ENCODE measurements around the gene DNMT3B. TPM values are rescaled to one million over a fixed set of nuclear protein-coding genes. Genes with fewer than 3 reads are reported as not detected.
A peak's percentile ranks its signal among the peaks of the same experiment; 100 is the strongest.

DNMT3B gene
- total RNA-seq, 1 experiment from 2014 or later: 585 TPM

GRCh38 chr20:32811886-32812285 is 49.7 kb downstream of the DNMT3B start:
- Histone ChIP-seq H3K36me3 (replicated peaks; ENCODE audit: control insufficient read depth, insufficient read depth, low read length) (peaks cover 28% of the 10 kb centered on the region), H3K27me3 (ENCODE audit: control insufficient read depth, insufficient read depth, low read length) (no peaks in the 10 kb centered on the region), H3K4me3 (ENCODE audit: insufficient read depth, low read depth, low read length) (no peak overlapping the region)
- DNase-seq: no peak

GRCh38 chr20:32819992-32820697 is 58.0 kb downstream of the DNMT3B start:
- DNase-seq: peak; percentile 96
- Histone ChIP-seq H3K27me3 (ENCODE audit: control insufficient read depth, insufficient read depth, low read length) (no peaks in the 10 kb centered on the region), H3K4me3 (ENCODE audit: insufficient read depth, low read depth, low read length) (peak overlapping the region; percentile 82), H3K36me3 (replicated peaks; ENCODE audit: control insufficient read depth, insufficient read depth, low read length) (no peaks in the 10 kb centered on the region)

- H3K27me3 ChIP-seq (ENCODE audit: control insufficient read depth, insufficient read depth, low read length): no peaks in the 10 kb centered on the region
- no peak for DNase-seq
- H3K4me3 ChIP-seq (ENCODE audit: insufficient read depth, low read depth, low read length): peak overlapping the region; percentile 82
- peaks cover 2% of the 10 kb centered on the region for H3K36me3 ChIP-seq (replicated peaks; ENCODE audit: control insufficient read depth, insufficient read depth, low read length)
These were observed 58.7 kb downstream of the DNMT3B start for GRCh38 chr20:32820698-32821377.

- Histone ChIP-seq H3K36me3 (replicated peaks; ENCODE audit: control insufficient read depth, insufficient read depth, low read length) (peaks cover 5% of the 10 kb centered on the region), H3K27me3 (ENCODE audit: control insufficient read depth, insufficient read depth, low read length) (no peaks in the 10 kb centered on the region), H3K4me3 (ENCODE audit: insufficient read depth, low read depth, low read length) (no peak overlapping the region)
- DNase-seq: no peak
These were observed 60.0 kb downstream of the DNMT3B start for GRCh38 chr20:32822225-32822624.

- H3K4me3 ChIP-seq (ENCODE audit: insufficient read depth, low read depth, low read length): no peak overlapping the region
- DNase-seq: peak; percentile 32
- no peaks in the 10 kb centered on the region for H3K27me3 ChIP-seq (ENCODE audit: control insufficient read depth, insufficient read depth, low read length)
- H3K36me3 ChIP-seq (replicated peaks; ENCODE audit: control insufficient read depth, insufficient read depth, low read length): peaks cover 6% of the 10 kb centered on the region
These were observed 60.9 kb downstream of the DNMT3B start for GRCh38 chr20:32823078-32823477.

GRCh38 chr20:32823737-32824588 is 61.8 kb downstream of the DNMT3B start:
- Histone ChIP-seq H3K27me3 (ENCODE audit: control insufficient read depth, insufficient read depth, low read length) (no peaks in the 10 kb centered on the region), H3K4me3 (ENCODE audit: insufficient read depth, low read depth, low read length) (no peak overlapping the region), H3K36me3 (replicated peaks; ENCODE audit: control insufficient read depth, insufficient read depth, low read length) (peaks cover 9% of the 10 kb centered on the region)
- DNase-seq: no peak

GRCh38 chr20:32828029-32828680 is 66.0 kb downstream of the DNMT3B start:
- no peak for DNase-seq
- no peaks in the 10 kb centered on the region for H3K27me3 ChIP-seq (ENCODE audit: control insufficient read depth, insufficient read depth, low read length)
- peaks cover 17% of the 10 kb centered on the region for H3K36me3 ChIP-seq (replicated peaks; ENCODE audit: control insufficient read depth, insufficient read depth, low read length)
- no peak overlapping the region for H3K4me3 ChIP-seq (ENCODE audit: insufficient read depth, low read depth, low read length)

GRCh38 chr20:32829311-32830005 is 67.3 kb downstream of the DNMT3B start:
- no peaks in the 10 kb centered on the region for H3K27me3 ChIP-seq (ENCODE audit: control insufficient read depth, insufficient read depth, low read length)
- H3K4me3 ChIP-seq (ENCODE audit: insufficient read depth, low read depth, low read length): no peak overlapping the region
- H3K36me3 ChIP-seq (replicated peaks; ENCODE audit: control insufficient read depth, insufficient read depth, low read length): peaks cover 22% of the 10 kb centered on the region
- DNase-seq: no peak

GRCh38 chr20:32830437-32830836 is 68.3 kb downstream of the DNMT3B start:
- Histone ChIP-seq H3K4me3 (ENCODE audit: insufficient read depth, low read depth, low read length) (no peak overlapping the region), H3K27me3 (ENCODE audit: control insufficient read depth, insufficient read depth, low read length) (no peaks in the 10 kb centered on the region), H3K36me3 (replicated peaks; ENCODE audit: control insufficient read depth, insufficient read depth, low read length) (peaks cover 24% of the 10 kb centered on the region)
- no peak for DNase-seq

- Histone ChIP-seq H3K4me3 (ENCODE audit: insufficient read depth, low read depth, low read length) (no peak overlapping the region), H3K27me3 (ENCODE audit: control insufficient read depth, insufficient read depth, low read length) (no peaks in the 10 kb centered on the region), H3K36me3 (replicated peaks; ENCODE audit: control insufficient read depth, insufficient read depth, low read length) (peaks cover 29% of the 10 kb centered on the region)
- DNase-seq: no peak
These were observed 69.8 kb downstream of the DNMT3B start for GRCh38 chr20:32831982-32832381.

GRCh38 chr20:32832664-32833063 is 70.5 kb downstream of the DNMT3B start:
- Histone ChIP-seq H3K36me3 (replicated peaks; ENCODE audit: control insufficient read depth, insufficient read depth, low read length) (peaks cover 33% of the 10 kb centered on the region), H3K4me3 (ENCODE audit: insufficient read depth, low read depth, low read length) (no peak overlapping the region)

GRCh38 chr20:32834972-32835371 is 72.8 kb downstream of the DNMT3B start:
- Histone ChIP-seq H3K4me3 (ENCODE audit: insufficient read depth, low read depth, low read length) (no peak overlapping the region), H3K36me3 (replicated peaks; ENCODE audit: control insufficient read depth, insufficient read depth, low read length) (peaks cover 43% of the 10 kb centered on the region)
- no peak for DNase-seq

More at GRCh38 chr20:32832664-32833063, 70.5 kb downstream of the DNMT3B start:
- H3K27me3 ChIP-seq (ENCODE audit: control insufficient read depth, insufficient read depth, low read length): no peaks in the 10 kb centered on the region
- DNase-seq: no peak

GRCh38 chr20:32837157-32837556 is 75.0 kb downstream of the DNMT3B start:
- Histone ChIP-seq H3K27me3 (ENCODE audit: control insufficient read depth, insufficient read depth, low read length) (no peaks in the 10 kb centered on the region), H3K36me3 (replicated peaks; ENCODE audit: control insufficient read depth, insufficient read depth, low read length) (peaks cover 50% of the 10 kb centered on the region), H3K4me3 (ENCODE audit: insufficient read depth, low read depth, low read length) (no peak overlapping the region)
- no peak for DNase-seq

More at GRCh38 chr20:32834972-32835371, 72.8 kb downstream of the DNMT3B start:
- H3K27me3 ChIP-seq (ENCODE audit: control insufficient read depth, insufficient read depth, low read length): no peaks in the 10 kb centered on the region

Data from H7 (cell line).